Measurements from ENCODE around the gene CHM.

DNA sequence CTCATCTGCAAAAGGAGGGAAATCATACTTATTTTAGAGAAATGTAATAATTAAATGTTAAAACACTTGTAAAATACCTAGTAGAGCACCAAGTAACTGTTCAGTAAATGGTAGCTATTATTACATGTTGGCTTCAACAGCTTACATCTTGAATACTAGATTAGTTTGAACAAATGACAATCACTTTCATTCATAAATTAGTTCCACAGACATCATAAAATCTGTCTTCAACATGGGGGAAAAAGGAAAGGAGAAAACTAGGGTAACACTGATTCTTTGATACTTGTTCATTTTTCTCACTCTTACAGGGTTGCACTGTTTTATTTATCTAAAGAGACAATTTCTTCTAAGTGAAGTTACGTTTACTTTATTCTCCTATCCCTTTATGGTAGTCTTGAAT lies 51.7 kb downstream of the CHM start:
- no peak for TF ChIP-seq RAD21 (IDR thresholded peaks at IDR 0.05 in 1 of 2, conservative IDR thresholded peaks at IDR 0.05 in 1 of 2; ENCODE audit: low read depth in 2 of 2, low read length in 2 of 2)
- TF ChIP-seq, protein P1, sequence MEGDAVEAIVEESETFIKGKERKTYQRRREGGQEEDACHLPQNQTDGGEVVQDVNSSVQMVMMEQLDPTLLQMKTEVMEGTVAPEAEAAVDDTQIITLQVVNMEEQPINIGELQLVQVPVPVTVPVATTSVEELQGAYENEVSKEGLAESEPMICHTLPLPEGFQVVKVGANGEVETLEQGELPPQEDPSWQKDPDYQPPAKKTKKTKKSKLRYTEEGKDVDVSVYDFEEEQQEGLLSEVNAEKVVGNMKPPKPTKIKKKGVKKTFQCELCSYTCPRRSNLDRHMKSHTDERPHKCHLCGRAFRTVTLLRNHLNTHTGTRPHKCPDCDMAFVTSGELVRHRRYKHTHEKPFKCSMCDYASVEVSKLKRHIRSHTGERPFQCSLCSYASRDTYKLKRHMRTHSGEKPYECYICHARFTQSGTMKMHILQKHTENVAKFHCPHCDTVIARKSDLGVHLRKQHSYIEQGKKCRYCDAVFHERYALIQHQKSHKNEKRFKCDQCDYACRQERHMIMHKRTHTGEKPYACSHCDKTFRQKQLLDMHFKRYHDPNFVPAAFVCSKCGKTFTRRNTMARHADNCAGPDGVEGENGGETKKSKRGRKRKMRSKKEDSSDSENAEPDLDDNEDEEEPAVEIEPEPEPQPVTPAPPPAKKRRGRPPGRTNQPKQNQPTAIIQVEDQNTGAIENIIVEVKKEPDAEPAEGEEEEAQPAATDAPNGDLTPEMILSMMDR (IDR thresholded peaks at IDR 0.05; ENCODE audit: control extremely low read depth in 1 of 3, insufficient read depth in 1 of 3, low read depth in 1 of 3, low read length in 3 of 3) = no peak
